A673 (cell line): ENCODE results near the gene C4B. TPM values are rescaled to one million over a fixed set of nuclear protein-coding genes. Genes with fewer than 3 reads are reported as not detected.
"Not testable (repeated sequence)": the region's sequence is repeated elsewhere in the genome, so short reads cannot be mapped to it uniquely, and the experiment has no call there.

Source experiments
- BruUV-seq: library from RNA; stranded (reverse); fragments of 400-500 nt; replicated peaks from 2 replicates; lab custom pipeline; 2021; lab: Mats Ljungman, UMichigan
- CTCF ChIA-PET: fragments of 300-600 bp; sonication (Branson Sonifier 250); formaldehyde crosslinking; loops from one replicate; lab custom pipeline; 2022; ENCODE audit warnings: antibody characterized with exemption; lab: Charles Lee
- POLR2A ChIA-PET: fragments of 300-600 bp; sonication (Branson Sonifier 250); formaldehyde crosslinking; loops from one replicate; lab custom pipeline; 2022; ENCODE audit warnings: antibody characterized with exemption; ENCODE audit not compliant: low non-redundant PET; lab: Charles Lee
- DNase-seq: peaks from one replicate; pipeline ENCODE4 v3.0.0-alpha.2; 2015; ENCODE audit warnings: low spot score
- H3K27ac ChIP-seq: fragments of 200-600 bp; sonication (generic); 2 replicates; pipeline ENCODE4 v1.5.1; 2016; ENCODE audit warnings: mixed run types, low read depth, mild to moderate bottlenecking, mixed read lengths, antibody characterized with exemption, low read length; ENCODE audit not compliant: poor library complexity, severe bottlenecking
- H3K27me3 ChIP-seq: fragments of 200-600 bp; sonication (generic); replicated peaks from 2 replicates; pipeline ENCODE4 v1.6.1; 2017; ENCODE audit warnings: mixed run types, low read depth, mild to moderate bottlenecking, mixed read lengths, antibody characterized with exemption, low read length; ENCODE audit not compliant: insufficient read depth, poor library complexity
- H3K36me3 ChIP-seq: fragments of 200-600 bp; sonication (generic); 2 replicates; pipeline ENCODE4 v1.6.1; 2016; ENCODE audit warnings: mixed run types, mild to moderate bottlenecking, mixed read lengths, antibody characterized with exemption, low read length; ENCODE audit not compliant: insufficient read depth, poor library complexity, severe bottlenecking
- H3K4me1 ChIP-seq: fragments of 200-600 bp; sonication (generic); 2 replicates; pipeline ENCODE4 v1.6.1; 2017; ENCODE audit warnings: mixed run types, mild to moderate bottlenecking, mixed read lengths, antibody characterized with exemption, low read length; ENCODE audit not compliant: insufficient read depth, poor library complexity, severe bottlenecking
- H3K4me3 ChIP-seq: fragments of 200-600 bp; sonication (generic); 2 replicates; pipeline ENCODE4 v1.5.1; 2016; ENCODE audit warnings: low read depth, mixed run types, mild to moderate bottlenecking, mixed read lengths, low read length; ENCODE audit not compliant: poor library complexity, severe bottlenecking
- H3K9me3 ChIP-seq: fragments of 200-600 bp; sonication (generic); 2 replicates; pipeline ENCODE4 v1.6.1; 2016; ENCODE audit warnings: mixed run types, low read depth, mild to moderate bottlenecking, mixed read lengths, antibody characterized with exemption, low read length; ENCODE audit not compliant: poor library complexity, severe bottlenecking
- intact Hi-C: fragments of 100-400 bp; cut with micrococcal nuclease; formaldehyde crosslinking; loops from one replicate; pipeline ENCODE4 v1.10.0; 2022; ENCODE audit not compliant: unreplicated experiment
- total RNA-seq: library from RNA; stranded (reverse); gene quantifications from 2 replicates; pipeline ENCODE4 v1.2.3, GENCODE V29; 2021

The C4B gene
- total RNA-seq, 1 experiment from 2014 or later: 2.2 TPM

GRCh38 chr6:31981744-31982143 lies 32.9 kb upstream of the C4B start, which contains the start of gene C4A:
C4A (plus strand) TSS chr6:31982057; CDS start chr6:31982108, 51 bp downstream.
- H3K36me3 ChIP-seq, POLR2A ChIA-PET, H3K9me3 ChIP-seq, DNase-seq, H3K4me3 ChIP-seq, H3K27me3 ChIP-seq, H3K4me1 ChIP-seq, CTCF ChIA-PET, H3K27ac ChIP-seq, BruUV-seq, intact Hi-C loops: not testable (repeated sequence)

GRCh38 chr6:31989363-31989762 lies 25.2 kb upstream of the C4B start:
- BruUV-seq, CTCF ChIA-PET, H3K4me3 ChIP-seq: not testable (repeated sequence)

GRCh38 chr6:31994421-31994820 lies 20.2 kb upstream of the C4B start:
- CTCF ChIA-PET, H3K27ac ChIP-seq, H3K9me3 ChIP-seq, intact Hi-C loops, BruUV-seq, POLR2A ChIA-PET, H3K4me3 ChIP-seq, H3K27me3 ChIP-seq, H3K36me3 ChIP-seq, DNase-seq, H3K4me1 ChIP-seq: not testable (repeated sequence)

More at GRCh38 chr6:31989363-31989762, 25.2 kb upstream of the C4B start:
- POLR2A ChIA-PET, H3K27ac ChIP-seq, H3K9me3 ChIP-seq, H3K4me1 ChIP-seq, intact Hi-C loops, H3K36me3 ChIP-seq, H3K27me3 ChIP-seq, DNase-seq: not testable (repeated sequence)

GRCh38 chr6:31996385-31996784 lies 18.2 kb upstream of the C4B start:
- H3K27me3 ChIP-seq, BruUV-seq, H3K4me3 ChIP-seq, CTCF ChIA-PET, H3K4me1 ChIP-seq, intact Hi-C loops, DNase-seq, H3K27ac ChIP-seq, H3K9me3 ChIP-seq, H3K36me3 ChIP-seq, POLR2A ChIA-PET: not testable (repeated sequence)

- H3K4me3 ChIP-seq, POLR2A ChIA-PET, H3K4me1 ChIP-seq, DNase-seq, H3K27me3 ChIP-seq, intact Hi-C loops, H3K9me3 ChIP-seq, BruUV-seq, H3K36me3 ChIP-seq, CTCF ChIA-PET, H3K27ac ChIP-seq: not testable (repeated sequence)
These were observed 11.9 kb upstream of the C4B start for GRCh38 chr6:32002546-32003268.

GRCh38 chr6:32003301-32003700 lies 11.3 kb upstream of the C4B start:
- intact Hi-C loops, DNase-seq, BruUV-seq, H3K27ac ChIP-seq, H3K36me3 ChIP-seq, H3K4me3 ChIP-seq, H3K27me3 ChIP-seq, POLR2A ChIA-PET, CTCF ChIA-PET, H3K9me3 ChIP-seq, H3K4me1 ChIP-seq: not testable (repeated sequence)

GRCh38 chr6:32004393-32004792 lies 10.2 kb upstream of the C4B start:
- H3K9me3 ChIP-seq, H3K27me3 ChIP-seq, H3K4me3 ChIP-seq, POLR2A ChIA-PET, H3K36me3 ChIP-seq, DNase-seq, intact Hi-C loops, CTCF ChIA-PET, BruUV-seq, H3K27ac ChIP-seq, H3K4me1 ChIP-seq: not testable (repeated sequence)
